Measurements from ENCODE around the gene ARHGEF28. TPM values are rescaled to one million over a fixed set of nuclear protein-coding genes. Genes with fewer than 3 reads are reported as not detected.

Gene ARHGEF28
- total and polyA plus RNA-seq, 2 of the 13 experiments (the other 11 are each of a cell fraction or from before 2014, with no cell fraction given): 17.4 to 34.1 TPM

- intact Hi-C loops (cut with micrococcal nuclease; ENCODE audit: unreplicated experiment): no loop called here
- peaks cover 12% of the 10 kb centered on the region for H3K79me2 ChIP-seq (ENCODE audit: insufficient read depth, low read length)
- no peak for FAIRE-seq
- no peak for TF ChIP-seq ZNF496 (CRISPR knock-in tag; IDR thresholded peaks at IDR 0.05; ENCODE audit: insufficient replicate concordance)
- no peak for TF ChIP-seq NFE2 (CRISPR knock-in tag; IDR thresholded peaks at IDR 0.05)
- TF ChIP-seq ZNF724P (CRISPR knock-in tag; IDR thresholded peaks at IDR 0.05; ENCODE audit: borderline replicate concordance): no peak
- TF ChIP-seq ZSCAN31 (CRISPR knock-in tag; IDR thresholded peaks at IDR 0.05; ENCODE audit: low read depth): no peak
- TF ChIP-seq MIXL1 (CRISPR knock-in tag; IDR thresholded peaks at IDR 0.05): no peak
- no peak for TF ChIP-seq ZNF576 (CRISPR knock-in tag; IDR thresholded peaks at IDR 0.05)
- no peak for TF ChIP-seq HMGXB4 (CRISPR knock-in tag; IDR thresholded peaks at IDR 0.05; ENCODE audit: borderline replicate concordance in 1 of 2, low read depth in 1 of 2)
- no peak for TF ChIP-seq ZNF232 (CRISPR knock-in tag; IDR thresholded peaks at IDR 0.05; ENCODE audit: borderline replicate concordance)
- no peak for TF ChIP-seq ATF7-NPFF (CRISPR knock-in tag; IDR thresholded peaks at IDR 0.05; ENCODE audit: low read depth)
- H3K4me3 ChIP-seq (replicated peaks in 1 of 3; ENCODE audit: insufficient read depth in 1 of 3, low read depth in 2 of 3, low read length in 3 of 3): no peak overlapping the region
- in situ Hi-C loops (cut with HindIII; ENCODE audit: extremely low pct_ligation_motif_present, low pct_unique_long_range_greater_than_20kb): no loop called here
- H3K9ac ChIP-seq (ENCODE audit: insufficient read depth, low read depth, low read length): no peak overlapping the region
- no peak overlapping the region for H2AFZ ChIP-seq (ENCODE audit: low read length)
- WGBS (ENCODE audit: low lambda C conversion rate): 96% methylated on average over 7 of the region's 7 CpGs
- H3K4me1 ChIP-seq (ENCODE audit: insufficient read depth, low read length): peaks cover 23% of the 10 kb centered on the region
- BruUV-seq (replicated peaks): no TSS peak
- H4K20me1 ChIP-seq (ENCODE audit: insufficient read depth, low read length): no peaks in the 10 kb centered on the region
- DNase-seq (ENCODE audit: low spot score): no peak
- H3K9me3 ChIP-seq (ENCODE audit: low read length): no peaks in the 10 kb centered on the region
- CTCF ChIA-PET (ENCODE audit: low intra/inter-chr PET ratio, low total read pairs): no interaction called here
- POLR2A ChIA-PET: no interaction called here
- H3K27ac ChIP-seq (ENCODE audit: extremely low read length, insufficient read depth, low read length): no peak overlapping the region
- peaks cover 12 to 32% of the 10 kb centered on the region in 2 experiments for H3K36me3 ChIP-seq (replicated peaks in 1 of 2; ENCODE audit: control insufficient read depth in 1 of 2, insufficient read depth in 2 of 2, low read length in 2 of 2)
- no peak for ATAC-seq
- no peak overlapping the region for H3K4me2 ChIP-seq (ENCODE audit: low read depth, low read length)
- H3K27me3 ChIP-seq (ENCODE audit: control insufficient read depth in 1 of 2, insufficient read depth in 2 of 2, low read length in 2 of 2): no peaks in the 10 kb centered on the region
Measured at GRCh38 chr5:73751254-73751914, 125.4 kb downstream of the ARHGEF28 start.
